Stimulated activated CD4-positive, alpha-beta T cell treated with anti-CD3 and anti-CD28 coated beads, Interleukin-4, amount 100 ng/mL, for 48 hours (primary cell): ENCODE results near the gene TAS2R46.
"Not testable (repeated sequence)": the region's sequence is repeated elsewhere in the genome, so short reads cannot be mapped to it uniquely, and the experiment has no call there.

Experiments
- DNase-seq, 2 donors: peaks; one replicate each; pipeline ENCODE4 v3.0.0-alpha.2; 2020; ENCODE audit warnings: low read depth in 2 of 2

The TAS2R46 gene, protein sequence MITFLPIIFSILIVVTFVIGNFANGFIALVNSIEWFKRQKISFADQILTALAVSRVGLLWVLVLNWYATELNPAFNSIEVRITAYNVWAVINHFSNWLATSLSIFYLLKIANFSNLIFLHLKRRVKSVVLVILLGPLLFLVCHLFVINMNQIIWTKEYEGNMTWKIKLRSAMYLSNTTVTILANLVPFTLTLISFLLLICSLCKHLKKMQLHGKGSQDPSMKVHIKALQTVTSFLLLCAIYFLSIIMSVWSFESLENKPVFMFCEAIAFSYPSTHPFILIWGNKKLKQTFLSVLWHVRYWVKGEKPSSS

DNA sequence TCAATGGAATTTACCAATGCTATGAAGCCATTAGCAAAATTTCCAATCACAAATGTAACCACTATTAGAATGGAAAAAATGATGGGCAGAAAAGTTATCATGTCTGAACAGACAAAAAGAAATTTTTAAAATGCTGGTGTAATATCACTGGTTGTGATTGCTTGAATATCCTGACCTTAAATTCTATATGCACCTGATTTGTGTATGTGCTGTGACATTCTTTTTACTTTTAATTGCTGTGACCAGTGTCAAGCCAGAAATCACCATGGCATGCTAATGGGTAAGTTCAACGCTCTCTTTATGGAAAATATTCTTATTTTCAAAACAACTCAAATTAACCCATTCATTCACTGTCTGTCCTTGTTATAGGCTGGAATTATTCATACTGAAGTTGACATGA, at the start of gene TAS2R46:
Gene TAS2R46 (minus strand): TSS at position 101 of the 400 bp plus-strand sequence. CDS start 0 bp downstream, at position 101.
- DNase-seq, result not testable (repeated sequence)

DNA sequence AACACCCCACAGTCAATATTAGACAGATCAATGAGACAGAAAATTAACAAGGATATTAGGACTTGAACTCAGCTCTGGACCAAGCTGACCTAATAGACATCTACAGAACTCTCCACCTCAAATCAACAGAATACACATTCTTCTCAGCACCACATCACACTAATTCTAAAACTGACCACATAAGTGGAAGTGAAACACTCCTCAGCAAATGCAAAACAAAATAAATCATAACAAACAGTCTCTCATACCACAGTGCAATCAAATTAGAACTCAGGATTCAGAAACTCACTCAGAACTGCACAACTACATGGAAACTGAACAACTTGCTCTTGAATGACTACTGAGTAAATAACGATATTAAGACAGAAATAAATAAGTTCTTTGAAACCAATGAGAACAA, 49.1 kb upstream of the TAS2R46 start:
- DNase-seq, result not testable (repeated sequence)

DNA sequence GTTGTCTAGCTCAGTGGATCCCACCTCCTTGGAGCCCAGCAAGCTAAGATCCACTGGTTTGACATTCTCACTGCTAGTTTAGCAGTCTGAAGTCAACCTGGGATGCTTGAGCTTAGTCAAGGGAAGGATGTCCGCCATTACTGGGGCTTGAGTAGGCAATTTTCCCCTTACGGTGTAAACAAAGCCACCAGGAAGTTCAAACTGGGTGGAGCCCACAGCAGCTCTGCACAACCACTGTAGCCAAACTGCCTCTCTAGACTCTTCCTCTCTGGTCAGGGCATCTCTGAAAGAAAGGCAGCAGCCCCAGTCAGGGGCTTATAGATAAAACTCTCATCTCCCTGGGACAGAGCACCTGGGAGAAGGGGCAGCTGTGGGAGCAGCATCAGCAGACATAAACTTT, 46.8 kb upstream of the TAS2R46 start:
- DNase-seq, result no peak

DNA sequence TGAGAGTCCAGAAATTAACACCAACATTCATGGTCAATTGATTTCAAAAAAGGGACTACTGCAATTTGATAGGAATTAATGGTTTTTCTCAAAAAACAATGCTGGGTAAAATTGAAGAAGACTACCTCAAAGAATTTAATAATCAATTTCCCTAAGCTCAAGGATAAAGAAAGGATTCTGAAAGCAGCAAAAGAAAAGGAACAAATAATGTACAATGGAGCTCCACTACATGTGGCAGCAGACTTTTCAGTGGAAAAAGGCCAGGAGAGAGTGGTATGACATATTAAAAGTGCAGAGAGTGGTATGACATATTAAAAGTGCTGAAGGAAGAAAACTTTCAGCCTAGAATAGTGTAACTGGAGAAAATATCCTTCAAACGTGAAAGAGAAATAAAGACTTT, 45.6 kb upstream of the TAS2R46 start:
- no peak for DNase-seq

DNA sequence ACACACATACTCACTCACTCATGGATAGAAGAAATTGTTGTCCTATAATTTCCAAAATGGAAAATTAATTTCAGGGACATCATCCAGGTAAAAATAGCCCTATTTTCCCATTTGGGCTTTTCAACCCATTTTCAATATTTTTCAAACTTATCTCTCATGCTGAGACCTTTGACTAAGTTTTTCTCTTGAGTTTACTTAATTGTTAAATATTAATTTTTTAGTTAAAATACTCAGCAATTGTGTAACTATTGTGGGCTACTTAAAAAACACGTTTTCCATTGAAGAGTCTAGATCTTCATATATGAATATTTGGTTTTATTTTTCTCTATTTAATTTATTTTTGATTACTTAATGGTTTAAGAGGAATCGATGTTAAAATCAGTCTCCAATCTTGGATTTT, 44.2 kb upstream of the TAS2R46 start:
- DNase-seq, result no peak

DNA sequence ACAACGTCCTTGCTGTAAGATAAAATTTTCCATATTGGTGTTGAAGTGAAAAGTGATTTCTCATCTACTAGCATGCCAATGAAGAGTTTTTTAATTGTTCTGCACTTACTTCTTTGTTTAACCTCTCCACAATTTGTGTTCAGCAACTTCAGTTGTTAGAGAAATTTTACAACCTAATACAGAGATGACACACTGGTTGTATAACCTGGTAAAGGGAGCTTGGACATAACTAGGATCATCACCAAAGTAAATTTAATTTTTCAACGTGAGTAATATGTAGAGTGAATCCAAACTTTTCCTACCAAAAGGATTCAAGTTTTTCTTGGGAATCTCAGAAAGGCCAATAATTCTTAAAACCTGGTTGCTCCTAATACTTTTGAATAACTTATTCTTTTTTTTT, 43.5 kb upstream of the TAS2R46 start:
- DNase-seq, result no peak

DNA sequence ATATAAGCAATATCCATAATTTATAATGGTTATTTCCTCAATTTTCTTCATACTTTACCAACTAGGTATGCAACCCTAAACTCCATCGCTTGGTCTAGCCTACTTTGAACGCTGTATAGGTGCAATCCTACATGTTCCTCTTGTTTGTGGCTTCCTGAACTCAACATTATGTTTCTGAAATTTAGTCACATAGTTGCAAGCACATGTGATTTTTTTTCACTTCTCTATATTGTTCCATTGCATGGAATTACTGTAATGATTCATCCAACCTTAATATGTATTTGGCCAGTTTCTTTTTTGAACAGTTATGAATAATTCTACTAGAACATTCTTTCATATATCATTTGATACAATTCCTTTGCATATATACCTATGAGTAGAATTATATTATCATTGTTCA, 32.8 kb upstream of the TAS2R46 start:
- not testable (repeated sequence) for DNase-seq

DNA sequence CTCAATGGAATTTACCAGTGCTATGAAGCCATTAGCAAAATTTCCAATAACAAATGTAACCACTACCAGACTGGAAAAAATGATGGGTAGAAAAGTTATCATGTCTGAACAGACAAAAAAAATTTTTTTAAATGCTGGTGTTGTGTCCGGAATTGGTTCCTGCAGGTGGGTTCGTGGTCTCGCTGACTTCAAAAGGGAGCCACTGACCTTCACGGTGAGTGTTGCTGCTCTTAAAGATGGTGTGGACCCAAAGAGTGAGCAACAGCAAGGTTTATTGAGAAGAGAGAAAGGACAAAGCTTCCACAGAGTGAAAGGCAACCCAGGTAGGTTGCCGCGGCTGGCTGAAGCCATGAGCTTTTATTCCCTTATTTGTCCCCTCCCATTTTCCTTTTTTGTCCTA, 30.0 kb upstream of the TAS2R46 start, which contains the start of gene TAS2R43:
Gene TAS2R43 (minus strand): TSS at position 186 of the 400 bp plus-strand sequence. CDS start 84 bp downstream, at position 102.
- no peak for DNase-seq

DNA sequence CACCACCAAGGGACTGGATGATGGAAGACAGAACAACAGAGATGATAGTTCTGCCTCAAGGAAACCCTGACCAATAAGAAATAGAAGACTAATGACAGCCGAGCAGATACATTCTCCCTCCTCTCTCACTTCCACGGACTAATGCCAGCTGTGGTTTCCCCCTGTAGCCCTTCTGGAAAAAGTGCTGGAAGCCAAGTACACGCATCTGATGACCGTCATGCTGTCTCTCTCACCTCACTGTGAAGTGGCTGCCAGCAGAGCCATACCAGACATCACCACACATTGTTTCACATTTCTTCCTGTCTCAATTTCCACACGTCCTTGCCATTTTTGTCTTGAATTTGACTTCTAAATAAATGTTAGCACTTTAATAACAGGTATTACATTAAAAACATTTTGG, 27.2 kb upstream of the TAS2R46 start:
- DNase-seq, result no peak

DNA sequence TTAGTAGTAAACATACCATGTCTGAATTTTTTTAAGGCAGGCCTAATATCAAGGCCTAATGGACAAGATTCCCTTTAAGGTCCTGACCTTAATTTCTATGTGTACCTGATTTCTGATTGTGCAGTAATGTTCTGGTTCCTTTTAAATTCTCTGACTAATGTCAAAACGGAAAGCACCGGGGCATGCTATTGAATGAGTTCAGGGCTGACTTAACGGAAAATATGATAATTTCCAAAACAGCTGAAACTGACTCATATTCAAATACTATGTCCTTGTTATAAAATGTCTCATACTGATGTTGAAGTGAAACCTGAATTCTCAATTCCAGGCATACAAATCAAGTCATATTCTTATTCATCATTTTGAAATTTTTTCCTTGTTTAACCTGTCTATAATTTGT, 23.3 kb upstream of the TAS2R46 start:
- peak in 1 of 2 donors; percentile 12 for DNase-seq

DNA sequence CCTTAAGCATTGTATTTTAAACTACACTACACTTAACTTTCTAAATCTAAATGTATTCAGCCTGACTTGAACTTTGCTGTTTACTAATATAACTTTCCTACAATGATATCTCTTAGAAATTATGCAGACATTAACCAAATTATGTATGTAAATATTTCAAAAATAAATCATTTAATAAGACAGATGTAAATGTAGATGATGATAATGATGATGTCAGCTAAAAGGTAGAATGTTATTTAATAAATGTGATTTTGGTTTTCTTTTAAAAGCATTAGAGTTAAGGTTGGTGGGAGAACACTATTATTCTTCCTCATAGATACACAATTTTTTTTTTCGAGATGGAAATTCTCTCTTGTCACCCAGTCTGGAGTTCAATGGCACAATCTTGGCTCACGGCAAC, 19.9 kb upstream of the TAS2R46 start:
- DNase-seq, result no peak

DNA sequence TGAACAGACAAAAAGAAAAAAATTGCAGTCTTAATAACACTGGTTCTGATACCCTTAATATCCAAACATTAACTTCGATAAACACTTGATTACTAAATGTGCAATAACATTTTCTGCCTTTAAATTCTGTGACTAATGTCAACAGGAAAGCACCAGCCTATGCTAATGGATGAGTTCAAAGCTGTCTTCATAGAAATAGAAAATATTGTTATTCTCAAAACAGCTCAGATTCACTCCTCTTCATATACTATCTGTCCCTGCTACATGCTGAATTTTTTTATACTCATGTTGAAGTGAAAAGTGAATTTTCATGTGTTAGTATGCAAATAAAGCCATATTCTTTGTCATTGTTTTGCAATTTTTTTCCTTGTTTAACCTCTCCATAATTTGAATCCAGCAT, 16.2 kb upstream of the TAS2R46 start:
- no peak for DNase-seq

DNA sequence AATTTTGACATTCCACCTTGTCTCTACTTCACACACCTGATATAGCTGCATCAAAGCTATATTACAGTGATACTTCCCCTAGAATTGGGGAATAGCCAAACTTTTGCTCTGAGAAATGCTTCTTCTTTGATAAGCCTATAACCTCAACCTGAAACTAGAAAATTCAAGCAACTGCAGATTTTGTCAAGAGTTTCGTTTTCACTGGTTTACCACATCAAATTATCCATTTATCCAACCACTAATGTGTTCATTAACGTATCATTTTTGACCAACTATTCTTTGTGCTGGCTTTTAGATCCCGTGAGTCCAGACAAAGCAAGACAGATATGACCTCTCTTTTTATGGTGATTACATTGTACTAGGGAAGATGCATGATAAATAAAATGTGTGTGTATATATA, 13.5 kb upstream of the TAS2R46 start:
- no peak for DNase-seq

DNA sequence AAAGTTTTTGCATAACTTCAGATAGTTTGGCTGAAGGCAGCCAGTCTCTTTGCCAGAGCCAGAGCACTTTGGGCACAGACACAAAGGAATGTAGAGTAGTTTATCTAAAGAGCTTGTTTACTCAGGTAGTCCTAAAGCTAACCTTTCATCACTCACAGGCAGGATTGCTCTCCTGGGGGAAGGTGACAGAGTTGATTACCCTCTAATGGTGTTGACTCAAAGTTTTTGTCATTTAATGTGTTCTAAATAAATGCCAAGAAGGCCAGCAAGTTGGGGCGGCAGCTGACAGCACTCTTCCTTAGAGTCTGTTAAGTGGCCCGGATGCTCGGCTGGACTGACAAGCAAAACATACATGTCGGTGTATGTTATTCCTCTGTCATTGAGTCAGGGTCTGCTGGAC, 9.3 kb upstream of the TAS2R46 start:
- DNase-seq, result no peak

DNA sequence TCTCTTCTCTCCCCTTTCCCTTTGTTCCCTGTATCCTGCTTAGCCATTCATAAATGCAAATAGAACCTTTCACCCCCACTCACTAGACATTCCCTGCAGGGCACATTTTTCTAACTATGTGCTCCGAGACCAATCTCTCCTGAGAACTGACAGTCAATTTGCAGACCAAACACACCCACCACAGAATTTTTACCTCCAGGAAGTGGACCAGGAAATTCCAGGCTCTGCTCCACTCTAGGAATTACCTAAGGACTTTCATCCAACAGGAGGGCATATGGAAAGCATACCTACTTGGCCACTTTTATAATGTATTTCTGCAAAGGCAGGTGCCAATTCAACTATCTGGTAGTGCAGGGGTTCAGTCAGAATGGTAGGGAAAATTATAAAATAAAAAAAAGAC, 8.9 kb upstream of the TAS2R46 start:
- no peak for DNase-seq

DNA sequence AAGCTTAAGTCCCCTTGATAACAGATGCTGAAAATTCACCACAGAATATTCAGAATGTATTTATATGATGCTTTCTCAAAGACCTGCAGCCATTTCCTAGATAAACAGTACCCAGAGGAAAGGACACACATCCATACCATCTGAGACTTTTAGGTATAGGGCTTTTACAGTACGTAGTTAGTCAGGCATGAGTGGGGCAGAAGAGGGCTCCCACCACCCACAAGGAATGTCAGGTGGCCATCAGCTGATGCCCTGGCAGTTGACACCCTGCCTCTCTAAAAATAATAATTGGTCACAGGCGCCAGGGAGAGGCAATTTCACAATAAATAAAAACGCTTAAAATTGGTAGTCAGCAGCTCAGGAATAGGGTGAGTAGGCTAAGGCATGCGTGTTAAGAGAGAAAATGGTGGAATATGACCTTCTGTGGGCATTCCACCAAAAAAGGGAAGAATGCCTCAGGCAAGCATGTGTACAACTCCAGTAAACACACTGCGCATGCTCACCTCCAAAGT, 7.8 kb upstream of the TAS2R46 start:
- no peak for DNase-seq

DNA sequence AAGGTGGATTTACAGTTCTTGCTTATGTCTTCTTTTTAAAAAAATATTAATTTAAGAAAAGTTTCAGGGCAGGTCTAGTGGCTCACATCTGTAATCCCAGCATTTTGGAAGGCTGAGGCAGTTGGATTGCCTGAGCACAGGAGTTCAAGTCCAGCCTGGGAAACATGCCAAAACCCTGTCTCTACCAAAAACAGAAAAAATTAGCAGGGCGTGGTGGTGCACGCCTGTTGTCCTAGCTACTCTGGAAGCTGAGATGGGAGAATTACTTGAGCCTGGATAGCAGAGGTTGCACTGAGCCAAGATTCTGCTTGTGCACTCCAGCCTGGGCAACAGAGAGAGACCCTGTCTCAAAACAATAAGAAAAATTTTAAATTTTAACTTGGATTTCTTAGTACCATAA, 5.4 kb upstream of the TAS2R46 start:
- DNase-seq, result no peak

DNA sequence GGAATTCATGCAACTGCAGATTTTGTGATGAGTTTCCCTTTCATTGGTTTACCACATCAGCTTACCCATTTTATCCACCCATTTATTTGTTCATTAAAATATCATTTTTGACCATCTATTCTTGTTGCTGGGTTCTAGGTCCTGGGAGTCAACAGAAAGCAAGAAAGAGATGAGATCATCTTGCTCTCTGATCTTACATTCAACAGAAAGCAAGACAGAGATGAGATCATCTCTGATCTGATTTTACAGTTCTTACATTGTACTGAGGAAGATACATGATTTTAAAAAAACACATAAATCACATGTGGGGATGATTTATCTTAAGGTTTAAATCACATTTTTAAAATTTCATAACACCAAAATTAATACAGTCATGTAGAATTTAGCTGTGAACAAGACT, 2.3 kb downstream of the TAS2R46 start:
- no peak for DNase-seq

DNA sequence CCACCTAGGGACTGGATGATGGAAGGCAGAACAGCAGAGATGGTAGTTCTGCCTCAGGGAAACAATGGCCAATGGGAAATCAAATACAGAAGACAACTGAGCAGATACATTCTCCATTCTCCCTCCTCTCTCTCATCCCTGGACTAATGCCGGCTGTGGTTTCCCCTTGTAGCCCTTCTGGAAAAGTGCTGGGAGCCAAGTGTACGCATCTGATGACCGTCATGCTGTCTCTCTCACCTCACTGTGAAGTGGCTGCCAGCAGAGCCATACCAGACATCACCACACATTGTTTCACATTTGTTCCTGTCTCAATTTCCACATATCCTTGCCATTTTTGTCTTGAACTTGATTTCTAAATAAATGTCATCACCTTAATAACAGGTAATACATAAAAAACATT, 3.1 kb downstream of the TAS2R46 start:
- DNase-seq, result no peak

DNA sequence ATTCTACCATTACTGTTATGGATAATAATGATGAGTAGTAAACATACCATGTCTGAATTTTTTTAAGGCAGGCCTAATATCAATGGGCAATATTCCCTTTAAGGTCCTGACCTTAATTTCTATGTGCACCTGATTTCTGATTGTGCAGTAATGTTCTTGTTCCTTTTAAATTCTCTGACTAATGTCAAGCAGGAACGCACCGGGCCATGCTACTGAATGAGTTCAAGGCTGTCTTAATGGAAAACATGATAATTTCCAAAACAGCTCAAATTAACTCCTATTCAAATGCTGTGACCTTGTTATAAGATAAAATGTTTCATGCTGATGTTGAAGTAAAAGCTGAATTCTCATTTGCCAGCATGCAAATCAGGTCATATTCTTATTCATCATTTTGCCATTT, 6.8 kb downstream of the TAS2R46 start:
- no peak for DNase-seq

DNA sequence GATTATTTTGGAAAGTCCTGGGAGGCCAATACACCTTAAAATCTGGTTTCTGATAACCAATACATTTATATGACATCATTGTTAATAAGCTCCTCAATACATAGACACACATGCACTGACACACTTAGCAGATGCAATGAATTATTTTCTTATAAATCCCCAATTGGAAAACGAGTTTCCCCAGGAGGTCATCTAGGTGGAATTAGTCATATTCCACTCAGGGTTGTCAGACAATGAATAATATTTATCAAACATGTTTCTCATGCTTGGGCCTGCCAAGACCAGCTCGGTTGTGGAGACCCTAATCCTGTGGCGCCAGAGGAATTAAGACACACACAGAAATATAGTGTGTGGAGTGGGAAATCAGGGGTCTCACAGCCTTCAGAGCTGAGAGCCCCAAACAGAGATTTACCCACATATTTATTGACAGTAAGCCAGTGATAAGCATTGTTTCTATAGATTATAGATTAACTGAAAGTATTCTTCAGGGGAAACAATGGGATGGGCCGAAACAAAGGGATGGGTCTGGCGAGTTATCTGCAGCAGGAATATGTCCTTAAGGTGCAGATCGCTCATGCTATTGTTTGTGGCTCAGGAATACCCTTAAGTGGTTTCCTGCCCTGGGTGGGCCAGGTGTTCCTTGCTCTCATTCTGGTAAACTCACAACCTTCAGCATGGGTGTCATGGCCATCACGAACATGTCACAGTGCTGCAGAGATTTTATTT, 12.1 kb downstream of the TAS2R46 start:
- not testable (repeated sequence) for DNase-seq

DNA sequence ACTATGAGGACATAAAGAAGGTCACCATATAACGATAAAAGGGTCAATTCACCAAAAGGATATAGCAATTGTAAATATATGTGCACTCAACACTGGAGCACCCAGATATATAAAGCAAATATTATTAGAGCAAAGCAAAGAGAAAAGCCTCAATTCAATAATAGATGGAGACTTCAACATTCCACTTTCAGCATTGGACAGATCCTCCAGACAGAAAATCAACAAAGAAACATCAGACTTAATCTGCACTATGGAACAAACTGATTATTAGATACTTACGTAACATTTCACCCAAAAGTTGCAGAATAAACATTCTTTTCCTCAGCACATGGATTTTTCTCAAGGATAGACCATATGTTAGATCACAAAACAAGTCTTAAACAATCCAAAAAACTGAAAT, 20.7 kb downstream of the TAS2R46 start:
- not testable (repeated sequence) for DNase-seq

DNA sequence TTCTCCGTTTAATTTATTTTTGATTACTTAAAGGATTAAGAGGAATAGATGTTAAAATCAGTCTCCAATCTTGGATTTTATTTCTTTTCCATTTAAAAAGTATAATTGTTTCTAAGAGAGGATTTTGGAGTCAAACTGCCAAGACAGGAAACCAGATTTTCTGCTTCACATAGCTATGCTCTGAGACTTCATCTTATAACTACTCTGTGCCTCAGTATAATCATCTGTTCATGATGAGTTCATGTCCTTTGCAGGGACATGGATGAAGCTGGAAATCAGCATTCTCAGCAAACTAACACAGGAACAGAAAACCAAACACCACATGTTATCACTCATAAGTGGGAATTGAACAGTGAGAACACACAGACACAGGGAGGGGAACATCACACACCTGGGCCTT, 21.9 kb downstream of the TAS2R46 start:
- DNase-seq, result no peak
